Neural progenitor cell (in vitro differentiated cells): Measurements from ENCODE around the gene CHTF18. TPM values are rescaled to one million over a fixed set of nuclear protein-coding genes. Genes with fewer than 3 reads are reported as not detected.
A peak's percentile ranks its signal among the peaks of the same experiment; 100 is the strongest.
"Not testable (repeated sequence)": the region's sequence is repeated elsewhere in the genome, so short reads cannot be mapped to it uniquely, and the experiment has no call there.

Experiments
- DNase-seq: peaks from one replicate; pipeline ENCODE4 v3.0.0-alpha.2; 2016; ENCODE audit warnings: low spot score
- H2AFZ ChIP-seq: fragments of 200-600 bp; sonication (generic); replicated peaks from 2 replicates; pipeline ENCODE4 v1.6.1; 2016; ENCODE audit warnings: antibody characterized with exemption
- H3F3A ChIP-seq: fragments of 200-600 bp; sonication (generic); 2 replicates; pipeline ENCODE4 v1.6.1; 2016; ENCODE audit warnings: antibody characterized with exemption, low read depth
- H3K27ac ChIP-seq: fragments of 200-600 bp; sonication (generic); 2 replicates; pipeline ENCODE4 v1.5.1; 2016; ENCODE audit warnings: mild to moderate bottlenecking
- H3K27me3 ChIP-seq: fragments of 200-600 bp; sonication (generic); 2 replicates; pipeline ENCODE4 v1.6.1; 2016; ENCODE audit warnings: mild to moderate bottlenecking, moderate library complexity
- H3K36me3 ChIP-seq: fragments of 200-600 bp; sonication (generic); 2 replicates; pipeline ENCODE4 v1.5.1; 2016
- H3K4me1 ChIP-seq: fragments of 200-600 bp; sonication (generic); 2 replicates; pipeline ENCODE4 v1.6.1; 2016; ENCODE audit warnings: mixed run types
- H3K4me2 ChIP-seq: fragments of 200-600 bp; sonication (generic); 2 replicates; pipeline ENCODE4 v1.6.1; 2016
- H3K4me3 ChIP-seq: fragments of 200-600 bp; sonication (generic); 2 replicates; pipeline ENCODE4 v1.5.1; 2016
- H3K79me2 ChIP-seq: fragments of 200-600 bp; sonication (generic); 2 replicates; pipeline ENCODE4 v1.6.1; 2016; ENCODE audit warnings: low read depth
- H3K9ac ChIP-seq: fragments of 200-600 bp; sonication (generic); 2 replicates; pipeline ENCODE4 v1.6.1; 2016
- H3K9me3 ChIP-seq: fragments of 200-600 bp; sonication (generic); 2 replicates; pipeline ENCODE4 v1.5.1; 2016; ENCODE audit warnings: low read depth
- H4K20me1 ChIP-seq: fragments of 200-600 bp; sonication (generic); 2 replicates; pipeline ENCODE4 v1.6.1; 2016; ENCODE audit warnings: low read depth
- H3K27ac Mint-ChIP-seq: 3 replicates; pipeline ENCODE4 v1.8.0; 2021; ENCODE audit warnings: mixed read lengths
- H3K27me3 Mint-ChIP-seq: 2 replicates; pipeline ENCODE4 v1.8.0; 2022; ENCODE audit warnings: low read depth, mild to moderate bottlenecking, inconsistent platforms, moderate library complexity, mixed read lengths; ENCODE audit not compliant: insufficient read depth
- H3K36me3 Mint-ChIP-seq: 3 replicates; pipeline ENCODE4 v1.8.0; 2021; ENCODE audit warnings: mixed read lengths
- H3K4me1 Mint-ChIP-seq: 3 replicates; pipeline ENCODE4 v1.8.0; 2021; ENCODE audit warnings: mixed read lengths
- H3K4me3 Mint-ChIP-seq: 3 replicates; pipeline ENCODE4 v1.8.0; 2021; ENCODE audit warnings: mild to moderate bottlenecking, moderate library complexity, mixed read lengths
- H3K9me3 Mint-ChIP-seq: 3 replicates; pipeline ENCODE4 v1.8.0; 2020; ENCODE audit warnings: mixed read lengths
- EZH2 ChIP-seq: fragments of 200-600 bp; sonication (generic); IDR thresholded peaks from 2 replicates; pipeline ENCODE4 v1.6.1; 2017; ENCODE audit warnings: antibody characterized with exemption, mild to moderate bottlenecking, moderate library complexity
- EZH2phosphoT487 ChIP-seq: fragments of 200-600 bp; sonication (generic); IDR thresholded peaks from 2 replicates; pipeline ENCODE4 v1.6.1; 2017; ENCODE audit warnings: antibody characterized with exemption
- total RNA-seq: library from RNA; depleted of rRNA; stranded (reverse); fragments of >200 nt; gene quantifications from 2 replicates; pipeline ENCODE4 v1.2.3, GENCODE V29; 2015; ENCODE audit warnings: low replicate concordance
- TF ChIP-seq, protein P1 (sequence below): fragments of 200-600 bp; sonication (generic); IDR thresholded peaks from 2 replicates; pipeline ENCODE4 v1.5.1; 2017; ENCODE audit warnings: antibody characterized with exemption, mild to moderate bottlenecking

CHTF18 gene
- total RNA-seq, 1 donor from 2014 or later = 35.6 TPM

DNA sequence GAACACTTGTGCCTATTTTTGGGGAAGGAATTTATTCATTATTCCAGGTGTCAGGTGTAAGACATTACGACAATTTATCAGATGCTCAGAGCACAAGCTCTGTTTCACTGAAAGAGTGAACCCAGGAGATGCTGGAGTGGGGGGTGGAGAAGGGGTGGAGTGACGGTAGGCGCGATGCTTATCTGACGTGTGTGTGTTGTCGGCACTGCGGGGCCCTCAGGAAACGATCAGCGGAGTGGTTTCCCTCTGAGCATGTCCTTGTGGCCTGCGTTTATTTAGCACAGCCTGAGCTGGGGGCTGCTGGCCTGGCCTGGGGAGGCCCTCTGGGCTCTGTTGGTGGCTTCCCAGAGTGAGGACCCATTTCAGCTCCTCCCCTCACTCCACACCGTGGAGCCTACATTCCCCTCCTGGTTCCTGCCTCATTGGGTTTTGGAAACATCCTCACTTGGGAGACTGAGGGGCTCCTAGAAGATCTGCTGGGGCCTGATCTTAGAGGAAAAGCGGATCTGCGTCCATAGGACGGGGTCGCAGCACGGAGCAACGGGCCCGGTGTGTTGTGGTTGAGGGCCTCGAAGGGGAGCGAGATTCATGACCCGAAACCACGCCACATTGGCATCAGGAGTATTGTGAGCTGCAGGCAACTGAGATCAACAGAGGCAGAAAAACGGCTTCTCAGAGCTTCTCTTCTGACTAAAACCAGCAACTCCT is 31.1 kb downstream of the CHTF18 start:
- TF ChIP-seq EZH2phosphoT487 = no peak
- Histone ChIP-seq H3K27me3 (peaks cover 16% of the 10 kb centered on the region), H2AFZ (no peak overlapping the region), H3K4me1 (peaks cover 4% of the 10 kb centered on the region), H4K20me1 (no peaks in the 10 kb centered on the region), H3K4me3 (no peak overlapping the region), H3K9ac (no peak overlapping the region), H3F3A (peaks cover 10% of the 10 kb centered on the region), H3K4me2 (no peak overlapping the region), H3K27ac (no peak overlapping the region), H3K79me2 (no peaks in the 10 kb centered on the region), H3K9me3 (no peaks in the 10 kb centered on the region), H3K36me3 (no peaks in the 10 kb centered on the region)
- peaks cover 10% of the 10 kb centered on the region for H3K27me3 Mint-ChIP-seq
- peak overlapping the region; percentile 58 for H3K4me3 Mint-ChIP-seq
- H3K27ac Mint-ChIP-seq = no peak overlapping the region
- DNase-seq = no peak
- H3K36me3 Mint-ChIP-seq = no peaks in the 10 kb centered on the region
- peaks cover 11% of the 10 kb centered on the region for H3K4me1 Mint-ChIP-seq
- peaks cover 10% of the 10 kb centered on the region for H3K9me3 Mint-ChIP-seq

DNA sequence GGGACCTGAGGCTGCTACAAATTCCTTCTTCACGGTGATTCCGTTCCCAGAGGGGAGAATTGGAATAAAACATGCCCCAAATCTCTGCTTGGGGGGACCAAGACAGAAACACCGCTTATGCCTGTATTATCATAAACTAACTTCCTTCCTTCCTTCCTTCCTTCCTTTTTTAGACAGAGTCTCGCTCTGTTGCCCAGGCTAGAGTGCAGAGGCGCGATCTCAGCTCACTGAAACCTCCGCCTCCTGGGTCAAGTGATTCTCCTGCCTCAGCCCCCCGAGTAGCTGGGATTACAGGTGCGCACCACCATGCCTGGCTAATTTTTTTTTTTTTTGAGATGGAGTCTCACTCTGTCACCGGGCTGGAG is 31.6 kb downstream of the CHTF18 start:
- H3K4me1 Mint-ChIP-seq = peaks cover 11% of the 10 kb centered on the region
- not testable (repeated sequence) for H3K4me1 ChIP-seq

GRCh38 chr16:820748-821147 is 32.3 kb downstream of the CHTF18 start:
- no peak for TF ChIP-seq EZH2
- TF ChIP-seq, protein P1, sequence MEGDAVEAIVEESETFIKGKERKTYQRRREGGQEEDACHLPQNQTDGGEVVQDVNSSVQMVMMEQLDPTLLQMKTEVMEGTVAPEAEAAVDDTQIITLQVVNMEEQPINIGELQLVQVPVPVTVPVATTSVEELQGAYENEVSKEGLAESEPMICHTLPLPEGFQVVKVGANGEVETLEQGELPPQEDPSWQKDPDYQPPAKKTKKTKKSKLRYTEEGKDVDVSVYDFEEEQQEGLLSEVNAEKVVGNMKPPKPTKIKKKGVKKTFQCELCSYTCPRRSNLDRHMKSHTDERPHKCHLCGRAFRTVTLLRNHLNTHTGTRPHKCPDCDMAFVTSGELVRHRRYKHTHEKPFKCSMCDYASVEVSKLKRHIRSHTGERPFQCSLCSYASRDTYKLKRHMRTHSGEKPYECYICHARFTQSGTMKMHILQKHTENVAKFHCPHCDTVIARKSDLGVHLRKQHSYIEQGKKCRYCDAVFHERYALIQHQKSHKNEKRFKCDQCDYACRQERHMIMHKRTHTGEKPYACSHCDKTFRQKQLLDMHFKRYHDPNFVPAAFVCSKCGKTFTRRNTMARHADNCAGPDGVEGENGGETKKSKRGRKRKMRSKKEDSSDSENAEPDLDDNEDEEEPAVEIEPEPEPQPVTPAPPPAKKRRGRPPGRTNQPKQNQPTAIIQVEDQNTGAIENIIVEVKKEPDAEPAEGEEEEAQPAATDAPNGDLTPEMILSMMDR = no peak
- no peak for TF ChIP-seq EZH2phosphoT487
- no peaks in the 10 kb centered on the region for H3K79me2 ChIP-seq
- Mint-ChIP-seq H3K9me3 (peaks cover 10% of the 10 kb centered on the region), H3K36me3 (no peaks in the 10 kb centered on the region), H3K4me3 (peak overlapping the region; percentile 52), H3K27me3 (peaks cover 4% of the 10 kb centered on the region), H3K27ac (no peak overlapping the region), H3K4me1 (peaks cover 14% of the 10 kb centered on the region)
- no peaks in the 10 kb centered on the region for H3K36me3 ChIP-seq
- H3K4me1 ChIP-seq = peaks cover 4% of the 10 kb centered on the region
- H3K9ac ChIP-seq = no peak overlapping the region
- no peak overlapping the region for H3K4me3 ChIP-seq
- no peaks in the 10 kb centered on the region for H3K9me3 ChIP-seq
- H3F3A ChIP-seq = peaks cover 10% of the 10 kb centered on the region
- peak; percentile 89 for DNase-seq
- peak overlapping the region; percentile 52 for H3K4me2 ChIP-seq
- no peak overlapping the region for H2AFZ ChIP-seq
- no peak overlapping the region for H3K27ac ChIP-seq
- H3K27me3 ChIP-seq = peaks cover 13% of the 10 kb centered on the region
- H4K20me1 ChIP-seq = no peaks in the 10 kb centered on the region

More for the DNA sequence above, 31.6 kb downstream of the CHTF18 start:
- H3K4me2 ChIP-seq = peak overlapping the region; percentile 52
- peaks cover 11% of the 10 kb centered on the region for H3K27me3 ChIP-seq
- H3K4me3 Mint-ChIP-seq, H3K36me3 ChIP-seq, H3K79me2 ChIP-seq, H2AFZ ChIP-seq, H3K27ac ChIP-seq, H3F3A ChIP-seq, DNase-seq, H3K4me3 ChIP-seq, H3K9me3 Mint-ChIP-seq, H3K9me3 ChIP-seq, H3K36me3 Mint-ChIP-seq, H3K9ac ChIP-seq, H4K20me1 ChIP-seq, H3K27me3 Mint-ChIP-seq, H3K27ac Mint-ChIP-seq: not testable (repeated sequence)

DNA sequence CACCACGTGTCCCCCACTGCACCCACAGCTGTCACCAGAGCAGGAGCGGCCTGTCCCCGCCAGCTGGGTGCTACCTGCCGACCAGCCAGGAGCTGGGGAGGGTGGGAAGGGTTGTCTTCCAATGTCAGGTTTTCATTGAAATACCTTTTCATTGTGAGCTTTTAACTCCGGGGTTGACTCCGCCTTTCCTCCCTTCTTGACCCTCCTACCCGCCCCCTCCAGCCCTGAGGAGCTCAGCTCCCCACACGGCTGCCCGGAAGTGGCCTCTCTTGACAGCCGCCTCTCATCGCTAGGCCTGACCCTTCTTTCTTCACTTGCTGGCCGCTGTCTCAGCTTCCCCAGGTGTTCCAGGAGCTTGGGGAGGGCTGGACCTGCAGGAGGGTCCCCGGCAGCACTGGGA is 33.3 kb downstream of the CHTF18 start:
- Histone ChIP-seq H3K4me3 (no peak overlapping the region), H3K4me1 (peaks cover 4% of the 10 kb centered on the region), H3F3A (peaks cover 10% of the 10 kb centered on the region), H3K9ac (no peak overlapping the region), H3K27me3 (peaks cover 15% of the 10 kb centered on the region), H4K20me1 (no peaks in the 10 kb centered on the region), H3K36me3 (no peaks in the 10 kb centered on the region), H2AFZ (no peak overlapping the region), H3K27ac (no peak overlapping the region), H3K9me3 (no peaks in the 10 kb centered on the region), H3K79me2 (no peaks in the 10 kb centered on the region), H3K4me2 (no peak overlapping the region)
- peak overlapping the region; percentile 64 for H3K27ac Mint-ChIP-seq
- no peaks in the 10 kb centered on the region for H3K36me3 Mint-ChIP-seq
- H3K9me3 Mint-ChIP-seq = peaks cover 10% of the 10 kb centered on the region
- H3K4me3 Mint-ChIP-seq = no peak overlapping the region
- peaks cover 18% of the 10 kb centered on the region for H3K4me1 Mint-ChIP-seq
- no peak for DNase-seq
- peaks cover 3% of the 10 kb centered on the region for H3K27me3 Mint-ChIP-seq
- TF ChIP-seq, protein P1 = no peak
- TF ChIP-seq EZH2 (no peak), EZH2phosphoT487 (no peak)
